ENCODE measurements around the gene RRBP1. TPM values are rescaled to one million over a fixed set of nuclear protein-coding genes. Genes with fewer than 3 reads are reported as not detected.

RRBP1 gene
- total RNA-seq, 6 donors from 2014 or later: 143 to 256 (median 172) TPM

DNA sequence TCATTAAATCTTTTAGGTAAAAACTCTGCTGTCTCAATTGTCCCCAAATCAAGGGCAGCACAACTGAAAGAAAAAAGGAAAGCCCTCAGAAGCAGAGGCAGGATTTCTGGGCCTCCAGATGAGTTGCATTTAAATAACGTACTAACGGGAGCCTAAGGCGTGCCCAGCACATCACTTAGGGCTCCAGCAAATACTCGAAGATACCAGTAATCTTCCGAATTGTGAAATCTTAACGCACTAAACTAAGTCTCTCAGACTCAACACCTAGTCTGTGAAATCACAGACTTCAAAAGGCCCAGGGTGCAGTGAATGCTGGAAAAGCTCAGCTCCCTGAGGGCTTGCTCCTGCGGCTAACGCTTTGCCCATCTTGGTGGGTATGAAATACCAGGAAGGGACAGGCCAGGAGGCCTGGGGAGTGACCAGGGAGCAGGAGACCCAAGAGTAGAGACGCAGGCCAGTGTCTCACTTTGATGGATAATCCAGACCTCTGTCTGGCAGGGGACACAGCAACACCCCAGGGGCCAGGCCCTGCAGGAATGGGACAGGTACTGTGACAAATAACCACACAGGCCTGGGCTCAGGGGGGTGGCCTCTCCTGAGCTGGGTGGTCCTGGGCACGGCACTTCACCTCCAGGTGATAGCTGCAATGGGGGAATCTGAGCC, 36.4 kb downstream of the RRBP1 start:
- no peak for TF ChIP-seq POLR2A (IDR thresholded peaks at IDR 0.05)
- TF ChIP-seq, protein P1, sequence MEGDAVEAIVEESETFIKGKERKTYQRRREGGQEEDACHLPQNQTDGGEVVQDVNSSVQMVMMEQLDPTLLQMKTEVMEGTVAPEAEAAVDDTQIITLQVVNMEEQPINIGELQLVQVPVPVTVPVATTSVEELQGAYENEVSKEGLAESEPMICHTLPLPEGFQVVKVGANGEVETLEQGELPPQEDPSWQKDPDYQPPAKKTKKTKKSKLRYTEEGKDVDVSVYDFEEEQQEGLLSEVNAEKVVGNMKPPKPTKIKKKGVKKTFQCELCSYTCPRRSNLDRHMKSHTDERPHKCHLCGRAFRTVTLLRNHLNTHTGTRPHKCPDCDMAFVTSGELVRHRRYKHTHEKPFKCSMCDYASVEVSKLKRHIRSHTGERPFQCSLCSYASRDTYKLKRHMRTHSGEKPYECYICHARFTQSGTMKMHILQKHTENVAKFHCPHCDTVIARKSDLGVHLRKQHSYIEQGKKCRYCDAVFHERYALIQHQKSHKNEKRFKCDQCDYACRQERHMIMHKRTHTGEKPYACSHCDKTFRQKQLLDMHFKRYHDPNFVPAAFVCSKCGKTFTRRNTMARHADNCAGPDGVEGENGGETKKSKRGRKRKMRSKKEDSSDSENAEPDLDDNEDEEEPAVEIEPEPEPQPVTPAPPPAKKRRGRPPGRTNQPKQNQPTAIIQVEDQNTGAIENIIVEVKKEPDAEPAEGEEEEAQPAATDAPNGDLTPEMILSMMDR (IDR thresholded peaks at IDR 0.05): no peak
- no peak for TF ChIP-seq POLR2AphosphoS5 (IDR thresholded peaks at IDR 0.05)
- TF ChIP-seq EP300 (IDR thresholded peaks at IDR 0.05): no peak
- ATAC-seq (ENCODE audit: low FRiP score in 2 of 2): peak in 1 of 2 donors; percentile 18

DNA sequence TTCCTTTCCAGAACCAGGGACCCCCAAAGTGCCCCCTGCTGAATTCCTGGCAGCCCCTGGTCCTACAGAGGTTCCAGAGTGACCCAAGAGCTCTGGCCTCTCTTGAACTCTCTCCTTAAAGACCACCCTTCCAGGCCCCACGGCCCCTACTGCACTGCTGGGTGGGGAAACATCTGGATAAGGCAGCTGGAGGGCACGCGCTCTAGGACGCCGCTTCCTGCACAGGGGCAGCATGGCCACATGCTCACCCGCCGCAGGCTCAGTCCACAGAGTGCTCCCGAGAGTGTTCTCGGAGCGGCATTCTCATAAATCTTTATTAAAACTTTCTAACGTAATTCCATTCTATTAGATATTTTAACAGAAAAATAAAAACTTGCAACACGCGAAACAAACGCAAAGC, 37.0 kb downstream of the RRBP1 start:
- H3K27me3 ChIP-seq: no peaks in the 10 kb centered on the region
- ATAC-seq (ENCODE audit: low FRiP score in 2 of 2): no peak
- no peak overlapping the region for H3K27ac ChIP-seq
- H3K9me3 ChIP-seq: no peaks in the 10 kb centered on the region
- peaks cover 27 to 55% (median 33%) of the 10 kb centered on the region in 4 donors for H3K4me1 ChIP-seq
- peaks cover 2 to 32% (median 30%) of the 10 kb centered on the region in 4 donors for H3K36me3 ChIP-seq
- DNase-seq: no peak
- H3K4me3 ChIP-seq: no peak overlapping the region
- TF ChIP-seq POLR2A (IDR thresholded peaks at IDR 0.05) (no peak), EP300 (IDR thresholded peaks at IDR 0.05) (no peak), POLR2AphosphoS5 (IDR thresholded peaks at IDR 0.05) (no peak)
- TF ChIP-seq, protein P1 (IDR thresholded peaks at IDR 0.05): no peak
- WGBS, 2 donors: 95 to 96% methylated on average over 14 of the region's 14 CpGs

More for the DNA sequence above, 36.4 kb downstream of the RRBP1 start:
- Histone ChIP-seq H3K9me3 (no peaks in the 10 kb centered on the region), H3K4me1 (peaks cover 27 to 62% (median 39%) of the 10 kb centered on the region in 4 donors), H3K36me3 (peaks cover 0 to 27% (median 24%) of the 10 kb centered on the region in 4 donors), H3K27ac (peak overlapping the region in 1 of 4 donors; percentile 60), H3K4me3 (no peak overlapping the region), H3K27me3 (no peaks in the 10 kb centered on the region)
- DNase-seq: no peak
- 72 to 80% methylated on average over 8 to 10 of the region's 10 CpGs for WGBS, 2 donors

DNA sequence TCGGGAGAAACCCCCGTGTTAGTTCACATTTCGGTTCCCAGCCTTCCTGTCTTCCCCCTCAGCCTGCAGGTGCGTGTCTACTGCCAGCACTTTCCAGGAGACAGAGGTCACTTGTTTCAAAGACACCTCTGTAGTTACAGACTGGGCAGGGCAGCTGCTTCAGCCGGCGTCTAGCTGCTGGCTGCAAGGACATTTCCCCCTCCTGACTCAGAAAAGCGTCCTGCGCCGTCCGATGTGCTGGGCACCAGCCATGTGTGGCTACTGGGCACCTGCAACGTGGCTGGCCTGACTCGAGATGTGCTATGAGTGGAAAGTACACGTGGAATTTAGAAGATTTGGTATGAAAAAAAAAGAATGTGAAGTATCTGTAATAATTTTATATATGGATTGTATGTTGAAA, 37.6 kb downstream of the RRBP1 start:
- no peak for DNase-seq

DNA sequence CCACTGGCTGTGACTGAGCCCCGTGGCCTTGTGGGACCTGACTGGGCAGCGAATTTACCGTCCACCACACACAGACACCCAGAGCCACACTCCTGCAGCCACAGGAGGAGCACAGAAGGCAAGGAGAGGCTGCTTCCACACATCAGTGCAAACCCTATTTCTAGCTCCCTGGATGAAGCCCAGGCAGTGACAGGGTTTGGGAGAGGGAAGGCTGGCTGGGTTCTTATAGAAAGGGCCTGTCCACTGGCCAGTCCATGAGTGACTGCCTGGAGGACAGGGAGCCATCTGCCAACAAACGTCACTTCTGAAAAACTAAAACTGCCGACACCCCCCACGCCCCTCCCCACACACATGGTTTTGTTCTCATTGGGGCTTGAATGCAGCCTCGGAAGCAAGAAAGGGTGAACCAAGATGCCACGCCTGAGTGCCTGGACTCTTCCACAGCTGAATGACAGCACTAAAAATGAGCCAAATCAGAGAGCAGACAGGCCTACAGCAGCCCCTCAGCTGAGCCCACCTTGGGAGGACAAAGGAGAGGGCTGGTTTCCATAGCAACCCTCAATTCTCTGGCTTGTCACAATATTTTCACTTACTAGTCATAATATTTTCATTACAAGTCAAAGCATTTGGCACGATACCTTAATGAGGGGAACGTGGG, 38.4 kb downstream of the RRBP1 start:
- H3K4me3 ChIP-seq: no peak overlapping the region
- no peak overlapping the region for H3K27ac ChIP-seq
- ATAC-seq (ENCODE audit: low FRiP score in 2 of 2): no peak
- DNase-seq: no peak
- TF ChIP-seq POLR2A (IDR thresholded peaks at IDR 0.05): no peak
- no peak for TF ChIP-seq EP300 (IDR thresholded peaks at IDR 0.05)
- TF ChIP-seq, protein P1 (IDR thresholded peaks at IDR 0.05): no peak
- TF ChIP-seq POLR2AphosphoS5 (IDR thresholded peaks at IDR 0.05): no peak
- H3K27me3 ChIP-seq: no peaks in the 10 kb centered on the region
- no peaks in the 10 kb centered on the region for H3K9me3 ChIP-seq
- peaks cover 4 to 43% (median 37%) of the 10 kb centered on the region in 4 donors for H3K36me3 ChIP-seq
- WGBS, 2 donors: 72 to 76% methylated on average over 10 of the region's 10 CpGs
- peaks cover 13 to 42% (median 25%) of the 10 kb centered on the region in 4 donors for H3K4me1 ChIP-seq

More for the DNA sequence above, 37.6 kb downstream of the RRBP1 start:
- no peak overlapping the region for H3K27ac ChIP-seq
- TF ChIP-seq POLR2A (IDR thresholded peaks at IDR 0.05) (no peak), POLR2AphosphoS5 (IDR thresholded peaks at IDR 0.05) (no peak), EP300 (IDR thresholded peaks at IDR 0.05) (no peak)
- TF ChIP-seq, protein P1 (IDR thresholded peaks at IDR 0.05): no peak
- H3K9me3 ChIP-seq: no peaks in the 10 kb centered on the region
- ATAC-seq (ENCODE audit: low FRiP score in 2 of 2): no peak
- no peak overlapping the region for H3K4me3 ChIP-seq
- 77% methylated on average over 13 of the region's 13 CpGs for WGBS, 2 donors
- peaks cover 21 to 50% (median 29%) of the 10 kb centered on the region in 4 donors for H3K4me1 ChIP-seq
- H3K27me3 ChIP-seq: no peaks in the 10 kb centered on the region
- peaks cover 4 to 37% (median 31%) of the 10 kb centered on the region in 4 donors for H3K36me3 ChIP-seq
